Activated T-helper 1 cell treated with anti-CD3 and anti-CD28 coated beads, Interleukin-2, amount 50 U/mL, for 16 hours (primary cell): ENCODE measurements around the gene UBALD2.
"Not testable (repeated sequence)": the region's sequence is repeated elsewhere in the genome, so short reads cannot be mapped to it uniquely, and the experiment has no call there.

Experiments
- DNase-seq, 2 donors: peaks; one replicate each; pipeline ENCODE4 v3.0.0-alpha.2; 2020; ENCODE audit warnings: low read depth in 1 of 2, low spot score in 1 of 2

UBALD2 gene

DNA sequence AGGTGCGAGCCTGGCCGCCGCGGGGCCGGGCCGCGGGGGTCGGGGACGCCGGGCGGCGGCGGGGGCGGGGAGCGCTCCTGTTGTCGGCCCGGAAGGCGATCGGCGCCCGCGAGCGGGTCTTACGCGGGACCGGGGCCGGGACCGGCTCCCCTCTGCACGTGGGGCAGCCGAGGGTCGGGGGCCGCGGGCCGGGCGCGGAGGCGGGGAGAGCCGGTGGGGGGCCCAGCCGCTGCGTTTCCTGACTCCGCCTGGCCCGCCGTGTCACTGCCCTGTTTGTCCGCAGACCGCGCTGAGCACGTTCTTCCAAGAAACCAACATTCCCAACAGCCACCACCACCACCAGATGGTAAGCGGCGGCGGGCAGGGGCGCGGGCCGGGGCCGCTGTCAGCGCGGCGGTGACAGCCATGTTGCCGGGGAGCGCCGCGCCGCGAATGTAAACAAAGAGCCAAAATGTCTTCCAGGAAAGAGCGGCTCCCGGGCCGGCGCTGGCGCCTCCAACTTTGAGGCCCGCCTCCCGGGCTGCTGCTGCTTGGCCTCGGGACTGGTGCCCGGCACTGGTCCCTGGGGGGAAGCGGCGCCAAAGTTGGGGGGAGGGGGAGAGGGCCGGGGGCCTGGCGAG is 586 bp downstream of the UBALD2 start:
- DNase-seq: peak; percentile 30 to 47

DNA sequence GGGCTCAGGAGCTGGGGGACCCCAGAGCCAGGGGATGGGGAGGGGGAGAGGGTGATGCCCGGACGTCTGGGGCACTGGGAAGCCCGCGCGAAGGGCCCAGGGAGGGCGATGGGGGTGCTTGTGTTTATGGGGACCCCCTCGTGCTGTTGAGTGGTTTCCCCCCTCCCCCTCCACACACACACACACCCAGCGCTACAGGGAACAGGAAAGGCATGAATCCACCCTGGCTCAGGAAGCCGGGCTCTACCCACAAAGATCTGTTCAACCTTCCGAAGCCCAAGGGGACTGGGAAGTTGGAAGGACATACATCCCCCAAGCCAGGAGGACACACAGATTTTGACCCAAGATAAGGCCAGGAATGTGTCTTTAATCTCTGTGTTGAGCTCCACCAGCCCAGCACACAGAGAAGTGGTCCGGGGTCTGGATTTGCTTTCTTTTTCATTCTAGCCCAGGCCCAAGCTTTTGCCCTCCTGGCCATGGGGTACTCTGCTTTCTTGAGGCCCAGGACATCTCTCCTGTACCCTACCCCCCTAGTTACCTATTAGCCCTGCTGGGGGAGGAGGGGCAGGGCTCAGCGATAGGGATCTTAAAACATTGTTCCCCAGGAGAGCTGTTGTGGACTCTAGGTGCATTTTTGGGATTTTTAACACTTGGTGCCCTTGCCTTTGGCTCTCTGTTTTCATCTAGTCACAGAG is 1.2 kb downstream of the UBALD2 start:
- DNase-seq: no peak

DNA sequence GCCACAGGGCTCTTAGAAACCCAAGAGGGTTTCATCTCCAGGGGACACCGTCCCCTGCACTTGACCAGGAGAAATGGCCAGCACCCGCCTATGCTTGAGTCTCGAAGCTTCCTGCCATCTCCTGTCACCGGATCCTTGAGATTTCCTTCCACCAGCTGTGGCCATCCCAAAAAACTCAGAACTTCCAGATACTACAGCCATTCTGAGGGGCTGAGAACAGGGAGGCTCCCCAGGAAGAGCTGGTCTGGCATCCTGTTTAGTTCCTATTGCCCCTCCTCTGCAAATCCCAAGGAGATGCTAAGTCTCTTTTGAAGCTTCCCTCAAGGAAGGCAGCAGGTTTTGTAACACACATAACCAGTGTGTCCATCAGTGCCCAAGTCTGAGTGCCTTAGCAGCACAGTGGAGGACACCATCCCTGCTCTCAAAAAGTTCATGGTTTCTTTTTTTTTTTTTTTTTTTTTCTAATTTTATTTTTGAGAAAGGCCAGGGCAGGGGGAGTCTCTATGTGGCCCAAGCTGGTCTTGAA is 2.0 kb downstream of the UBALD2 start:
- DNase-seq: no peak

DNA sequence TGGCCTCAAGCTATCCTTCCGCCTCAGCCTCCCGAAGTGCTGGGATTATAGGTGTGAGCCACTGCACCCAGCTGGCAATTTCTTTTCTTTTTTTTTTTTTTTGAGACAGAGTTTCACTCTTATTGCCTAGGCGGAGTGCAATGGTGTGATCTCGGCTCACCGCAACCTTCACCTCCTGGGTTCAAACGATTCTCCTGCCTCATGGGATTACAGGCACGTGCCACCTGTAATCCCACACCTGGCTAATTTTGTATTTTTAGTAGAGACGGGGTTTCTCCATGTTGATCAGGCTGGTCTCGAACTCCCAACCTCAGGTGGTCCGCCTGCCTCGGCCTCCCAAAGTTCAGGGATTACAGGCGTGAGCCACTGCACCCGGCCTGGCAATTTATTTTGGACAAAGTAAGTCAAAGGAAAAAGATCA is 2.4 kb downstream of the UBALD2 start:
- not testable (repeated sequence) for DNase-seq

DNA sequence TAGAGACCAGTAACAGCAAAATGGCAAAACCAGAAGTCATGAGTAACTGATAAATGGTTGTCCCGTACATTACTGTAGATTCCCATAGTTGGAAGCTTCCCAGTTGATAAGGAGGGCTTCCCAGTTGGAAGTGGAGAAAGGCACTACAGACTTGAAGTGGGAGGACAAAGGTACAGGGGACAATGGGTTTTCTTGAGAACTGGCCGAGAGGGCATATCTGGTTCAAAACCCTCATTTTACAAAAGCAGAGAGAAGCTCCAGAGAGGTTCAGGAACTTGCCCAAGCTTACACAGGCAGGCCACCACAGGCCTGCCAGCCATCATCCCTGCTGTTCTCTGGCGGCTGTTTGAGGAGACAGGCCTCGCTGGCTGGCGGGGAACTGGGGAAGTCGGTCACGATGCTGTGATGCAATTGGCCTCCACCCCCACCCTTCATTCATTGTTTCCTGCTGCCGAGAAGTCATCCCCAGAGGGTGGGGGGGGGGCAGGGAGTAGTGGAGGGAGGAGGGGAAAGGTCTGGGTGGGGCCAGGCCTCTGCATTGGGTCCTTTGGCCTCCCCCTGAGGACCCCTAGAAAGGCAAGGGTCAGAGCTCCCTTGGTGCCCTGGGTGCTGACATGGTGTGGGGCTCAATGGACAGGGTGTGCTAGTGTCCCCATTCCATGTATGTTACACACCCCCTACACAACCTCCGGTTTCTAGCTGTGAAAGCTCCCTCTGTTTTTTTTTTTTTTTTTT is 3.0 kb downstream of the UBALD2 start:
- peak in 1 of 2 donors; percentile 62 for DNase-seq

DNA sequence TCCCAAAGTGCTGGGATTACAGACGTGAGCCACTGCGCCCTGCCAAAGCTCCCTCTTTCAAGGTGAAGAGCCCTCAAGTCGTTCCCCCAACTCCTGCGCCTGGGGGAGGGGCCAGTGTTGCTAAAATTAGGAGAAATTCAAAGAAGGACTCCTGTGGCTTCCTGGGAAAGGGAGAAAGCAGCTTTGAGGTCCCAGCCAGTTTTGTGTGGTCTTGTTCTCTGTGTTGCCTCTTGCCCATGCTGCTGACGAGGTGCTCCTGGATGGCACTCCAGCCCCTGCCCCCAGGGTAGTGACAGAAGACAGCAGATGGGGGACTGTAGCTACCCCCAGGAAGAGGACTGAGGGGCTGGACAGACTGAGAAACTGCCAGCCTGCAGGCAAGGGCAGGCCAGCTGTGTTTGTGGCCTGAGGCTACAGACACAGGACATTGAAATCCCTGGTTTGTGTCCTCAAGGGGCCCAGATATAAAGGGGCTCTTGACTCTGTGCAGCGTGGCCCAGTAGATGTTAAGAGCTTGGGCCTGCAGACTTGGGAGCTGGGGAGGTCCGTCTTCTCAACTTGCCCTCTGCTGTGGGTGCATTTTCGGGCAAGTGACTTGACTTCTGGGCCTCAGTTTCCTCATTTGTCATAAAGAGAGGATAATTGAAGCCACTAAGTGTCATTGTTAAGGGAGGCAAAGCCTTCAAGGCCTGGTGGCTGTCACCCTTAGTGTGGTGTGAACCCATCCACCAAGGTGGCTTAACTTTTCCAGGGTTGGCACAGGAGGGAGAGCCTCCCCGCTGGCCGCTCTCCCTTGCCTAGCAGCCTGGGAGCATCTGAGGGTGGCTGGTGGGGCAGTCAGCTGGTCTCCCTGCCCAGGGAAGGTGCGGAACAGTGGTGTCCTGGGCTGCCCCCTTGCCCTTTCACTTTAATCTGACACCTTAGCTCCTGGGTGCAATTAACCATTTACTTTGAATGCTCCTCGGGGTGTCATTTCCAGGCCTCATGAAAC is 4.1 kb downstream of the UBALD2 start:
- no peak for DNase-seq

DNA sequence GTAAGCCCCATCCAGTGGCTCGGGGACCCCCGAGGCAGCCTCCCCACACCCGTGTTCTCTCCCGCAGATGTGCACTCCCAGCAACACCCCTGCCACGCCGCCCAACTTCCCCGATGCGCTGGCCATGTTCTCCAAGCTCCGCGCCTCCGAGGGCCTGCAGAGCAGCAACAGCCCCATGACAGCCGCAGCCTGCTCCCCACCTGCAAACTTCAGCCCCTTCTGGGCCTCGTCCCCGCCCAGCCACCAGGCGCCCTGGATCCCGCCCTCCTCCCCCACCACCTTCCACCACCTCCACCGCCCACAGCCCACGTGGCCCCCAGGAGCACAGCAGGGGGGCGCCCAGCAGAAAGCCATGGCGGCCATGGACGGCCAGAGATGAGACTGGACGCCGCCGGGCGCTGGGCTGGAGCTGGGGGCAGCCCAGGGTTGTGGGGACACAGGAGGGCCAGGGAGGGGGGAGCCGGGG is 5.0 kb downstream of the UBALD2 start:
- DNase-seq: no peak

DNA sequence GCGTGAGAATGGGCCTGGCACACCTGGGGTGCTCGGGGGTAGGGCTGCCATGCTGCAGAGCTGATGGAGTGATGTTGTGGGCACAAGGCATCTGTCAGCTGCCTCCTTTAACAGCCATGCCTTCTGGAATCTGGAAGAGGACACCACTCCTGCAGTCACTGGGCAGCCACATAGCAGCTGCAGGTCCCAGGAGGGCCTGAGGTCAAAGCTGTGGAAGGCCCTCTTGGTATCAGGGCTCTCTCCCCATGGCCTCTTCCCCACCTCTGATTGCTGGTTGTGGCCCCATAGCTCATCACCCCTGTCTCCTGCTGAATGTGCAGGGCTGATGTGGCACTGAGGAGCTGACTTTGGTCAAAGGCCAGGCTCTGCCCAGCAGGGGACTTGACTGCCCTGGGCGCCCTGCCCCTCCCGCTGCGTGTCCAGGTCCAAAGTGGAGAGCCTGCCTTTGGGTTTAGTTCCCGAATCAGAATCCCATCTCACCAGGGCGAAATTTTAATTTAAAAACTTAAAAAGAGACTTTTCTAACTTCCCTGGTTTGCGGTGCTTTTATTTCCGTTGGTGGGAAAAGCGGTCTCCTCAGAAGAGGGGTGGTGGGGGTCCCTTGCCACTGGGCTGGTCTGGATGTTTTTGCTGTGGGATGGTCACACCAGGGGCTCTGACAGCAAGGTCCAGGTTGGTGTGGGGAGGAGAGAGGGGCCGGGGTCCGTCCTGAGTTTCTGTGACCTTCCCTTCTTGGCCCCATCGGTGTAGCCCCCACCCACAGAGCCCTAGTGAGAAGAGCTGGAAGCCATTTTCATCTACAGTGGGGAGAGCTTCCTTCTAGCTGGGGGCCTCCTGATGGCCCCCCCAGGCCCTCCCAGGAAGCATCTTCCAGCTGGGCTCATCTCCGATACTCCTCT is 5.9 kb downstream of the UBALD2 start:
- no peak for DNase-seq

DNA sequence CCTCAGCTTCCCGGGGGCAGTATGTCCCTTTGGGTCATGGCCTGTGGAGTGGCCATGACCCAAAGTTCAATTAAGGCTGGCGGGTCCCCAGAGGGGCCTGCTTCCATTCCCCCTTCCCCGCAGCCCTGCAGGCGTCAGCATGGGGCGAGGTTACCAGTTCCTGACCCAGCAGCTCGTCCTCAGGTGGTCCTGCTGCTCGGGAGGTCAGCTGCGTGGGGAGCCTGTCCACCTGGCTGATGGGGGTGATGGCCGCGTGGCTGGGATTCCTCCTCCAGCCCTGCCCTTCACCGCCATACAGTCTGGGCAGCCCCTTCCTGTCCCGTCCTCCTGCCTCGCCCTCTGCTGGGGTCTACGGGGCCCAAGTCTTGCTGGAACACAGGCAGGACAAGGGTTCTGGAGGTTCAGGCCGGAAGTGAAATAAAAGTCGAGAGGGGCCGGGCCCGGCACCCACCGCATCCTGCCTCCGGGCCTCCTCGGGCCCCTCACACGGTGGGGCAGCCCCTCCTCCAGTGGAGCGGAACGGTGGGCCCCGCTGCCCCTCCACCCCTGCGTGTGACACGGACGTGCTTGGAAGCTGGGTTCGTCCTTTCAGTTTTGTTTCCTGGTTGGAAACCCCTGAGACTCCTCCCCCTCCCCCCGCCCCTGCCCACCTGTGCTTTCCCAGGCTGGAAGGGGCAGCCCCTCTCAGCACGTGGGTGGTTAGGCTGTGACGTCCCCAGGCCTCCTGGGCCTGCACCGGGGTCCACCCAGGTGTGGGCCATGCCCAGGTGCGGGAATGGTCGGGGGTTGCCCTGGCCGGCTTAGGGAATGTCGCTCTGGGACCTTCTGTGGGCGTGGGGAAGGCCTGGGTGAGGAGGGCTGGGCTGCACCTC is 6.8 kb downstream of the UBALD2 start:
- DNase-seq: peak in 1 of 2 donors; percentile 73

DNA sequence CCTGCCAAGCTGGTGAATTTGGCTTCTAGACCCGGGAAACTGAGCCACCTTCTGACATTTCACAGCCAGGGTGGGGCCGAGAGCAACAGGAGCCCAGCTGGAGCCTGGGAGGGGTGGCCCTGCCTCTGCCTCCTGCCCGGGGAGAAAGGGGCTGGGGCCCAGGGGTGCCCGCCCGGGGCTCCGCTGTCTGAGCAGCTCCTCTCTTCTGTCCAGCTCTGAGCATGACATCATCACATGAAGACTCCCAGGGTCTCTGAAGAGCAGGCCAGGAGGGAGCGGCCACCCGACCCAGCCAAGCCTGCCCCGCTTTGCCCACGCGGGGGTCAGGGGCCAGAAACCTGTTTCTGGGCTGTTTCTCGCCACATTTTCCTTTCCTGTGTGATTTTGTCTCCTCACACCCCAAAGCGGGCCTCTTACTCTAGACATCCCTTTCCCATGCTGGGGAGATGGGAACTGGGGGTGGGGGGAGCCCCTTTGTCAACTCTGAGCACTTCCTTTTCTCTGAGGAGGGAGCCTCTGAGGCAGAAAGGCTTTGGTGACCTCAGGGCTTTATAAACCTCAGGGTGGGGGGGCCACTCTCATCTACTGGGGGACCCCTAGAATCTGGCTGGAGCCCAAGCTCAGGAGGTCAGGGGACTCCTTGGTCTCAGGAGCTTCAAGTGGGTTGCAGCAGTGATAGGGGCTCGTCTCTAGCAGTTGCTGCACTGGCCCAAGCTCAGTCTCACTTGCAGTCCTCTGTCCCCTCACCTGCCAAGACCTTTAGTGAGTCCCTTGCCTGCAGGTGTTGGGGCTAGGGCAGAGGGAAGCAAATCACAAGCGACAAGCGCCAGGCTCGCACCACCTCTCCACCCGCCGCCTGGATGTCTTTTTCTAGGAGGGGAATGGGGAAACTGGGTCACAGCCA is 7.6 kb downstream of the UBALD2 start:
- no peak for DNase-seq

DNA sequence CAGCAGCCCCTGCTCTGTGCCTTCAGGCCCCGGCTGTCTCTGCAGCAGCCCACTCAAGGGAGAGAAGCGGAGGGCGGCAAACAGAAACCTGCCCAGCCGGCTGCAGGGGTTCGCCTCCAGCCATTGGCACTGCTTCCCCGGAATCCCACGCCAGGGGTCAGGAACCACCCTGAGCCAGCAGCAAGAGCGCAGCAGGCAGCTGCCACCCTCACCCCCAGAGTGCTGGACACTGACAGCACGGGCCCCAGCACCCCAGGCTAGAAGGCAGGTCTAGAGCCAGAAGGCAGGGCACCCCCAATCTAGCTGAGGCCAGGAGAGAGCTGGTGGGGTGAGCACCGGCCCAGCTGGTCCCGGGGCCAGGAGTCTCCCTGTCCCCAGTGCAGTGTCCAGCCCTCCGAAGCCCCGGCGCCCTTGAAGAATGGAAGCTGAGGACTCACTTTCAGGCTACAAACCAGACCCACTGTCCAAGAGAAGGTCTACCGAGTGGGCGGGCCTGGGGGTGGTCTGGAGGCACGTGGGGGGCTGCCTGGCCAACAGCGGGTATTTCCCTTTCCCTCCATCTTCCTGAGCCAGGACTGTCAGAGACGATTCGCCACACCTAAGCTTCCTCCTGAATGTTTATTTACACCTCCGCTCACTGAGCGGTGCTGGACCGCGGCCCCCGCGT is 8.4 kb downstream of the UBALD2 start:
- no peak for DNase-seq

DNA sequence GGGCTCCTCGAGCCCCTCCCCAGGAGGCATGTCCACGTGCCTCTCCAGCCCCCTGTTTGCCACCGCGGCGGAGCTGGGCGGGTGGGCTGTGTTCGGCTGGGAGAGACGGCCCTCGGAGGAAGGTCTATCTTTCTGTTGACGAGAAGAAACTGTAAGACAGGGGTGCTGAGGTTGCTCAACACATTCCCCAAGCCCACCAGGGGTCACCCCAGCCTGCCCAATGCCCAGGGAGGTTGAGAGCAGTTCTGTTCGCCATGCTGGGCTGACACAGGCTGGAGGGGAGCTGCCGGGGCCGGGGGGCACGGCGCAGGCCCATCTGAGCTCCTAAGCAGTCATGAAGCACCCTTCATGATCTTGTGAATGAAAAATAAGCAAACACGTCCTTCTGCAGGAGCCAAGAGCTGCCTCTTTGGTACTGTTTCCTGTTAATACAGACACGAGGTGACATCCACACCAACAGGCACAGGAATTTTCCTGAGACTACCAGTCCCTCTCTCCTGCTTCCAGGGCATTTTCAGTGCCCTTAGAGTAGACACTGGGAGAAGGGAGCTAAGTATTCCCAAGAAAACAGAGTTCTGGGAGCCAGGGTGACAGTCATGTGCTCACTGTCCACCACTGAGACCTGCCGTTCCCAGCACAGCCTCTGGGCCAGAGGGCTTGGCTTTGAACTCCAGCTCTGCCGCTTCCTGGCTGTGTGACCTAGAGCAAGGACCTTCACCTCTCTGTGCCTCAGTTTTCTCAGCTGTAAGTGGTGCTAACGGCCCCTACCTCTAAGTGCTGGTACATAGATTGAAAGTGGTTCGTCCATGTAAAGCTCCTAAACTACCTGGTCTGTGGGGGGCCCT is 9.2 kb downstream of the UBALD2 start:
- DNase-seq: no peak

DNA sequence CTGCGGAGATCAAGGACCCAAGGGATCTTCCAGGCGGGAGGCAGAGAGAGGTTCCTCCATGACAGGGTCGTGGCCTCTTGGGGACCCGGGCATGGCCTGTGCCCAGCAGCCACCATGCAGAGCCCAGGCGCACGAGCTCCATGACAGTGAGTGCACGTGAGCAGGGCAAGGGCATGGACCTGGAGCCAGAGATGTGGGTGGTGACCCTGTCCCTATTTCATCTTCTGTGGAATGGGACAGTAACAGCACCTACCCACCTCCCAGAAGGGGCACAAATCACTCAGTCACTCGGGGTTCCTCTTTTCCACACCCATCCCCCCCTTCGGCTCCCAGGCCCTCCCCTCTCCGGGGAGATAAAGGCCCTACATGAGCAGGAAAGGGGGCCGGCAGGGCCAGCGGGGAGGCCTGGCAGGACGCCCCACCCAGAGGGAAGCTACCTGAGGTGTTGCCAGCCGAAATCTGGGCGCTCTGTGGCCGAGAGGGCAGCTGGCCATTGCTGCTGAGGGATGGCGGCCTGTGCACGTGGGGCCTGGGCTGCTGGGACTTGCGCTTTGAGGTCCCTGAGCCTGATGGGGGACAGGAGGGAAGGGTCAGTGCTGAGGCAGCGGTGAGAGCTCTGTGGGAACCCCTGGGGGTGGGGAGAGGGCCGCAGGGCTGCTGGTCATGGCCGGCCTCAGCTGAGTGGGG is 10.4 kb downstream of the UBALD2 start:
- no peak for DNase-seq

DNA sequence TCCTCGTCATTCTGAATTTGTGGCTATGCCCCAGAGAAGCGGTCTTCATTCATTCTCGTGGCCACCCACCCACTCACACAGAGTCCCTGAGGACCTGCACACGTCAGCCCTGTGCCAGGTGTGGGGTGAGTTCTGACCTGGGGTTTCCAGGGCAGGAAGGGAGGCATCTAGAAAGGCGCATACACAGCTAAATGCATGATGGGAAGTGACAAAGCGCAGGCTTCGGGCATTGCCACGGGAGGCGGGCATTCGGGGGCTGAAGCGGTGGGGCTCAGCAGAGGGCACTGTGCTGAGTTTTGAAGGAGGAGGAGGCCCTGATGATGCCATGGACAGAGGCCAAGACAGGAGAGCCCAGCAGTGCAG is 10.9 kb downstream of the UBALD2 start:
- no peak for DNase-seq

DNA sequence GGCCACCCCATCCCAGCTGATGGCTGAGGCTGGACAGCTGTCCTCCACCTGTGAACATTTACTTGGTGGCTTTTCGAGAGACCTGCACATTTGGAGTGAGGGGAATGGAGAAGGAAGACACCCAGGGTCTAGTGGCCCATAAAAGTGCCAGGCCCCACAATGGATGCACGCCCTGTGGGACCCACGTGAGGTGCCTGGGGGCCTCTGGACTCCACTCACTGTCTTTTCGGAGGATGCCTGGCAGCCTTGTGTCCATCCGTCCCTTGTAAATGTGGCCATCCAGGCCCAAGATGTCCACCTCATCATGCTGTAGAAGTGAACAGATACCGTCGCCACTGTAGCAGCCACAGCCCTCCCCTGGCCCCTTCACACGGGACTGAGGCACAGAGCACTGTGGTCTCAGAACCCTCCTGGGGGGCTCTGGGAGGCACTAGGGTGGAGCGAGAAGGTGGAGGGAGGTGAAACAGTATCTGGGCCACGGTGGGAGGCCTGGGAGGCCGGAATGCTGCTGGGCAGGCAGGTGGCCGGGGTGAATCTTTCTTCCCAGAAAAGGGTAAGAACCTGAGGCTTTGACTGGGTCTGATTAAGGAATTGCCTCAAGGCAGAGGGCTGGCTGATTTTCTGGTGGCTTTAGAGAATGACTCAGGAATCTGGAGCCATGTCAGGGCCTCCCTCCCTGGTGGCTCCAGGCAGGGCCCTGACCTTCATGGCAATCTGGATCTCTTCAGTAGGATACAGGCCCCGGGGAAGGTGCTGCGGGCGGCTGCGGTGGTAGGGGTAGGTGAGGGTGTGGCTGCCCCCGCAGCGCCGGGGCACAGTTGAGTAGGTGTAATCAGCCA is 11.5 kb downstream of the UBALD2 start:
- no peak for DNase-seq
